Measurements from ENCODE around the gene ABCC8.

Gene ABCC8

GRCh38 chr11:17366495-17366894 lies 110.2 kb downstream of the ABCC8 start:
- Histone ChIP-seq H3F3A (ENCODE audit: insufficient read depth, low read length) (no peaks in the 10 kb centered on the region), H2AFZ (ENCODE audit: low read length) (no peak overlapping the region), H3K9me2 (ENCODE audit: low read depth, low read length) (no peaks in the 10 kb centered on the region), H3K4me1 (ENCODE audit: insufficient read depth, low read length, severe bottlenecking) (no peaks in the 10 kb centered on the region), H3K27ac (ENCODE audit: low read depth, low read length, poor library complexity, severe bottlenecking) (no peak overlapping the region), H3K4me2 (ENCODE audit: low read length) (no peak overlapping the region), H3K36me3 (ENCODE audit: insufficient read depth, low read length) (peaks cover 93% of the 10 kb centered on the region), H3K79me2 (ENCODE audit: insufficient read depth, low read length) (peaks cover 16% of the 10 kb centered on the region), H3K27me3 (ENCODE audit: insufficient read depth, low read length) (no peaks in the 10 kb centered on the region), H4K20me1 (ENCODE audit: insufficient read depth, low read length) (no peaks in the 10 kb centered on the region), H3K9me3 (ENCODE audit: low read length) (peaks cover 37% of the 10 kb centered on the region), H3K9ac (ENCODE audit: low read length) (no peak overlapping the region), H3K4me3 (ENCODE audit: low read depth, low read length, poor library complexity, severe bottlenecking) (no peak overlapping the region)
- TF ChIP-seq CTCF (IDR thresholded peaks at IDR 0.05; ENCODE audit: low read length): no peak

GRCh38 chr11:17354601-17354991 lies 122.0 kb downstream of the ABCC8 start:
- Histone ChIP-seq H3K79me2 (ENCODE audit: insufficient read depth, low read length) (peaks cover 15% of the 10 kb centered on the region), H3K9ac (ENCODE audit: low read length) (no peak overlapping the region; the same call in 1 of the 2 replicates), H3K27me3 (ENCODE audit: insufficient read depth, low read length) (no peaks in the 10 kb centered on the region), H3K4me2 (ENCODE audit: low read length) (peak overlapping the region; percentile 92), H3K9me3 (ENCODE audit: low read length) (no peaks in the 10 kb centered on the region), H4K20me1 (ENCODE audit: insufficient read depth, low read length) (no peaks in the 10 kb centered on the region), H3K4me1 (ENCODE audit: insufficient read depth, low read length, severe bottlenecking) (peaks cover 34% of the 10 kb centered on the region), H3K27ac (ENCODE audit: low read depth, low read length, poor library complexity, severe bottlenecking) (peak overlapping the region; percentile 94), H3K36me3 (ENCODE audit: insufficient read depth, low read length) (peaks cover 46% of the 10 kb centered on the region), H3F3A (ENCODE audit: insufficient read depth, low read length) (peaks cover 7% of the 10 kb centered on the region; the same call in 1 of the 2 replicates), H3K4me3 (ENCODE audit: low read depth, low read length, poor library complexity, severe bottlenecking) (peak overlapping the region; percentile 76), H2AFZ (ENCODE audit: low read length) (no peak overlapping the region), H3K9me2 (ENCODE audit: low read depth, low read length) (no peaks in the 10 kb centered on the region)
- TF ChIP-seq CTCF (IDR thresholded peaks at IDR 0.05; ENCODE audit: low read length) (peak; percentile 65), EZH2 (IDR thresholded peaks at IDR 0.05; ENCODE audit: borderline replicate concordance, low read length) (no peak)

- H2AFZ ChIP-seq (ENCODE audit: low read length): no peak overlapping the region
- H3K9ac ChIP-seq (ENCODE audit: low read length): peak overlapping the region; percentile 83
- H3K79me2 ChIP-seq (ENCODE audit: insufficient read depth, low read length): peaks cover 15% of the 10 kb centered on the region
- peak overlapping the region; percentile 76 for H3K4me3 ChIP-seq (ENCODE audit: low read depth, low read length, poor library complexity, severe bottlenecking)
- peaks cover 34% of the 10 kb centered on the region for H3K4me1 ChIP-seq (ENCODE audit: insufficient read depth, low read length, severe bottlenecking)
- H3K27me3 ChIP-seq (ENCODE audit: insufficient read depth, low read length): no peaks in the 10 kb centered on the region
- TF ChIP-seq CTCF (IDR thresholded peaks at IDR 0.05; ENCODE audit: low read length) (no peak), EZH2 (IDR thresholded peaks at IDR 0.05; ENCODE audit: borderline replicate concordance, low read length) (no peak)
- no peaks in the 10 kb centered on the region for H4K20me1 ChIP-seq (ENCODE audit: insufficient read depth, low read length)
- H3K4me2 ChIP-seq (ENCODE audit: low read length): peak overlapping the region; percentile 92
- H3K36me3 ChIP-seq (ENCODE audit: insufficient read depth, low read length): peaks cover 40% of the 10 kb centered on the region
- peaks cover 10% of the 10 kb centered on the region; the same call in 1 of the 2 replicates for H3F3A ChIP-seq (ENCODE audit: insufficient read depth, low read length)
- peak overlapping the region; percentile 94 for H3K27ac ChIP-seq (ENCODE audit: low read depth, low read length, poor library complexity, severe bottlenecking)
- H3K9me2 ChIP-seq (ENCODE audit: low read depth, low read length): no peaks in the 10 kb centered on the region
- no peaks in the 10 kb centered on the region for H3K9me3 ChIP-seq (ENCODE audit: low read length)
Measured at GRCh38 chr11:17353821-17354600, 122.6 kb downstream of the ABCC8 start.

Measured in OCI-LY1 (cell line).